HEK293 (cell line): ENCODE measurements around the gene ARHGAP32.

Source experiments
- CTCF ChIA-PET: fragments of 350-600 bp; formaldehyde crosslinking; extraction: SDS; loops from one replicate; lab custom pipeline; 2021; ENCODE audit warnings: antibody characterized with exemption; lab: Yijun Ruan, JAX
- POLR2A ChIA-PET: fragments of 300-600 bp; formaldehyde crosslinking; extraction: SDS; loops from one replicate; lab custom pipeline; 2020; ENCODE audit warnings: antibody characterized with exemption, inconsistent platforms; lab: Yijun Ruan, JAX
- H3K27ac ChIP-seq: fragments of 200-500 bp; sonication (Bioruptor generic); 2 replicates; pipeline ENCODE4 v1.5.1; 2014; ENCODE audit warnings: low read depth, low read length, control low read depth, inconsistent platforms; ENCODE audit errors: extremely low read depth
- H3K36me3 ChIP-seq, 2 experiments: fragments of 200-500 bp in 1 of 2; sonication (Bioruptor generic) in 1 of 2; 1 replicate in 1 of 2; 2 replicates in 1 of 2; pipeline ENCODE4 v1.5.1; 2014 to 2017; ENCODE audit warnings: inconsistent platforms in 2 of 2, low read length in 2 of 2; ENCODE audit not compliant: control insufficient read depth in 2 of 2, insufficient read depth in 1 of 2
- H3K4me1 ChIP-seq: fragments of 200-500 bp; sonication (Bioruptor generic); 2 replicates; pipeline ENCODE4 v1.5.1; 2014; ENCODE audit warnings: mild to moderate bottlenecking, low read length, inconsistent platforms; ENCODE audit not compliant: control insufficient read depth, insufficient read depth
- H3K4me3 ChIP-seq: 2 replicates; pipeline ENCODE4 v1.5.1; 2011; ENCODE audit warnings: low read depth, mild to moderate bottlenecking, control low read depth, low read length, moderate library complexity
- H3K9me3 ChIP-seq: fragments of 200-500 bp; sonication (Bioruptor generic); 2 replicates; pipeline ENCODE4 v1.5.1; 2014; ENCODE audit warnings: low read depth, low read length, inconsistent platforms; ENCODE audit not compliant: control insufficient read depth, insufficient read depth
- FEZF1 ChIP-seq: fragments of 450-650 bp; formaldehyde crosslinking; IDR thresholded peaks from 2 replicates; pipeline ENCODE4 v1.5.1; 2016; ENCODE audit warnings: missing biosample characterization, missing genetic modification characterization
- MYNN ChIP-seq: fragments of 450-650 bp; formaldehyde crosslinking; IDR thresholded peaks from 2 replicates; pipeline ENCODE4 v1.5.1; 2016; ENCODE audit warnings: missing biosample characterization, missing genetic modification characterization, borderline replicate concordance
- ZNF10 ChIP-seq: fragments of 450-650 bp; formaldehyde crosslinking; IDR thresholded peaks from 2 replicates; pipeline ENCODE4 v1.5.1; 2017; ENCODE audit warnings: missing biosample characterization, missing genetic modification characterization
- ZNF155 ChIP-seq: fragments of 450-650 bp; formaldehyde crosslinking; IDR thresholded peaks from 2 replicates; pipeline ENCODE4 v1.5.1; 2016; ENCODE audit warnings: missing biosample characterization, missing genetic modification characterization
- ZNF214 ChIP-seq: fragments of 450-650 bp; formaldehyde crosslinking; IDR thresholded peaks from 2 replicates; pipeline ENCODE4 v1.5.1; 2017; ENCODE audit warnings: missing biosample characterization, mild to moderate bottlenecking, missing genetic modification characterization, borderline replicate concordance
- ZNF221 ChIP-seq: fragments of 450-650 bp; formaldehyde crosslinking; IDR thresholded peaks from 2 replicates; pipeline ENCODE4 v1.5.1; 2017; ENCODE audit warnings: missing biosample characterization, missing genetic modification characterization, borderline replicate concordance
- ZNF324 ChIP-seq: fragments of 450-650 bp; formaldehyde crosslinking; IDR thresholded peaks from 2 replicates; pipeline ENCODE4 v1.5.1; 2016; ENCODE audit warnings: missing biosample characterization, missing genetic modification characterization
- ZNF362 ChIP-seq: fragments of 450-650 bp; formaldehyde crosslinking; IDR thresholded peaks from 2 replicates; pipeline ENCODE4 v1.5.1; 2016; ENCODE audit warnings: missing biosample characterization, missing genetic modification characterization
- ZNF37A ChIP-seq: fragments of 450-650 bp; IDR thresholded peaks from 2 replicates; pipeline ENCODE4 v1.5.1; 2018; ENCODE audit warnings: missing biosample characterization, missing genetic modification characterization
- ZNF423 ChIP-seq: fragments of 450-650 bp; formaldehyde crosslinking; IDR thresholded peaks from 2 replicates; pipeline ENCODE4 v1.5.1; 2016; ENCODE audit warnings: missing biosample characterization, missing genetic modification characterization
- ZNF510 ChIP-seq: fragments of 450-650 bp; formaldehyde crosslinking; IDR thresholded peaks from 2 replicates; pipeline ENCODE4 v1.5.1; 2018; ENCODE audit warnings: mild to moderate bottlenecking, missing genetic modification characterization, missing biosample characterization; ENCODE audit not compliant: insufficient replicate concordance
- ZNF529 ChIP-seq: fragments of 450-650 bp; formaldehyde crosslinking; IDR thresholded peaks from 2 replicates; pipeline ENCODE4 v1.5.1; 2017; ENCODE audit warnings: missing genetic modification characterization, missing biosample characterization; ENCODE audit not compliant: insufficient replicate concordance
- ZNF530 ChIP-seq: fragments of 450-650 bp; formaldehyde crosslinking; IDR thresholded peaks from 2 replicates; pipeline ENCODE4 v1.5.1; 2016; ENCODE audit warnings: low read depth, missing biosample characterization, missing genetic modification characterization
- ZNF555 ChIP-seq: fragments of 450-650 bp; formaldehyde crosslinking; conservative IDR thresholded peaks from 2 replicates; pipeline ENCODE4 v1.5.1; 2017; ENCODE audit warnings: missing biosample characterization, mild to moderate bottlenecking, missing genetic modification characterization, inconsistent platforms
- ZNF664 ChIP-seq: fragments of 450-650 bp; formaldehyde crosslinking; IDR thresholded peaks from 2 replicates; pipeline ENCODE4 v1.5.1; 2016; ENCODE audit warnings: missing biosample characterization, missing genetic modification characterization
- ZNF747 ChIP-seq: fragments of 450-650 bp; formaldehyde crosslinking; IDR thresholded peaks from 2 replicates; pipeline ENCODE4 v1.5.1; 2016; ENCODE audit warnings: missing biosample characterization, missing genetic modification characterization
- TF ChIP-seq, protein P1 (sequence below): fragments of 450-650 bp; formaldehyde crosslinking; IDR thresholded peaks from 2 replicates; pipeline ENCODE4 v1.5.1; 2016; ENCODE audit warnings: missing biosample characterization, missing genetic modification characterization, borderline replicate concordance
- TF ChIP-seq, protein P2 (sequence below): fragments of 450-650 bp; formaldehyde crosslinking; IDR thresholded peaks from 2 replicates; pipeline ENCODE4 v1.5.1; 2016; ENCODE audit warnings: missing biosample characterization, missing genetic modification characterization, borderline replicate concordance

ARHGAP32 gene

DNA sequence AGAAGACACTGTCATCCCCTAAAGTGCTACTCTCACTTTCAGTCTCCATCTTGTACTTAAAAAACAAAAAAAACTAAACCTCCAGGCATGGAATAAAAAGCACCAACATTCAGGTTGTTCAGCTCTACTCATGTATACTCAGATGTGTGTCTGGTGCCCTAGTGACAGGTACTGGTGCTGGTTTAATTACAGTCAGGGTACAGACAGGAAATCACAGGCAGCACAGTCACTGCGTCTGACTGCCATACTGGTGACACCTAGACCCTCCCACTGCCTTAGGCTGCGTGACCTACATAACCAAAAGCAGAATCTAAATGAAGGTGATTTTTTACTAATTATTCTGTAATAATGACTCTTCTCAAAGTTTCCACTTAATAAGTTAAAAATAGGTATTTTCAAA is at the start of gene ARHGAP32:
TSS of gene ARHGAP32 (minus strand) at position 176 of the 400 bp plus-strand sequence. CDS start at position 49, 127 bp downstream.
- Histone ChIP-seq H3K9me3 (no peaks in the 10 kb centered on the region), H3K4me1 (peaks cover 4% of the 10 kb centered on the region; the same call in 1 of the 2 replicates), H3K27ac (no peak within 1 kb of the TSS), H3K36me3 (no peaks in the 10 kb centered on the region), H3K4me3 (no peak within 1 kb of the TSS)
- TF ChIP-seq ZNF324, result no peak
- TF ChIP-seq ZNF214 (tag by site-specific recombination), result no peak
- TF ChIP-seq, protein P1, sequence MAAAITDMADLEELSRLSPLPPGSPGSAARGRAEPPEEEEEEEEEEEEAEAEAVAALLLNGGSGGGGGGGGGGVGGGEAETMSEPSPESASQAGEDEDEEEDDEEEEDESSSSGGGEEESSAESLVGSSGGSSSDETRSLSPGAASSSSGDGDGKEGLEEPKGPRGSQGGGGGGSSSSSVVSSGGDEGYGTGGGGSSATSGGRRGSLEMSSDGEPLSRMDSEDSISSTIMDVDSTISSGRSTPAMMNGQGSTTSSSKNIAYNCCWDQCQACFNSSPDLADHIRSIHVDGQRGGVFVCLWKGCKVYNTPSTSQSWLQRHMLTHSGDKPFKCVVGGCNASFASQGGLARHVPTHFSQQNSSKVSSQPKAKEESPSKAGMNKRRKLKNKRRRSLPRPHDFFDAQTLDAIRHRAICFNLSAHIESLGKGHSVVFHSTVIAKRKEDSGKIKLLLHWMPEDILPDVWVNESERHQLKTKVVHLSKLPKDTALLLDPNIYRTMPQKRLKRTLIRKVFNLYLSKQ (tag by site-specific recombination), result no peak
- CTCF ChIA-PET, result no interaction called here
- POLR2A ChIA-PET, result no interaction called here

DNA sequence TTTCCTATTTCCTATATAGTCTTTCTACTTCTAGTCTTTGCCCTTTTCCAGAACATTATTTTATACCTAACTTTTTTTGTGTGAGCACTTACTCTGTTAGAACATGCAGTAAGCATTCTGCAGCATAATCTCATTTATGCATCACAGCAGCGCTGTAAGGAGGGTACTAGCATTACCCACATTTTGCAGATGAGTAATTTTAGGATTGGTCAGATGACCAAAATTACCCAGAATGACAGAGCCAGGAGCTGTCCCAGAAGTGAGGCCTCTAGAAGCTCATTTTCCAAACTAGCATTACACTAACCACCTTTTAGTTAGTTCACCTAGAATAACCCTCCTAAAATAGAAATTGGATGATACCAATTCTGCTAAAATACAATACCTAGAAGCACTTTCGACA is 47.1 kb upstream of the ARHGAP32 start:
- no peak overlapping the region for H3K27ac ChIP-seq
- no peaks in the 10 kb centered on the region for H3K4me1 ChIP-seq
- ChIA-PET POLR2A (no interaction called here), CTCF (no interaction called here)
- TF ChIP-seq ZNF529 (no peak), ZNF155 (tag by site-specific recombination) (no peak)
- no peaks in the 10 kb centered on the region for H3K36me3 ChIP-seq
- H3K4me3 ChIP-seq, result no peak overlapping the region
- H3K9me3 ChIP-seq, result no peaks in the 10 kb centered on the region

GRCh38 chr11:129237880-129238638 is 45.9 kb upstream of the ARHGAP32 start:
- H3K27ac ChIP-seq, result no peak overlapping the region
- ChIA-PET CTCF (interaction anchor here (0.6 to 1.3 kb wide), 2 partner anchors 26 to 512 kb away, joined by 3 read pairs; no protein-coding TSS in a partner anchor), POLR2A (no interaction called here)
- no peaks in the 10 kb centered on the region for H3K36me3 ChIP-seq
- H3K4me1 ChIP-seq, result no peaks in the 10 kb centered on the region
- TF ChIP-seq ZNF423 (tag by site-specific recombination) (no peak), ZNF37A (tag by site-specific recombination) (no peak), ZNF362 (no peak), FEZF1 (tag by site-specific recombination) (no peak), ZNF510 (tag by site-specific recombination) (no peak), MYNN (tag by site-specific recombination) (no peak), ZNF10 (tag by site-specific recombination) (no peak), ZNF747 (tag by site-specific recombination) (no peak), ZNF221 (tag by site-specific recombination) (no peak), ZNF664 (no peak), ZNF530 (tag by site-specific recombination) (no peak), ZNF155 (tag by site-specific recombination) (no peak), ZNF555 (tag by site-specific recombination) (no peak)
- TF ChIP-seq, protein P2, sequence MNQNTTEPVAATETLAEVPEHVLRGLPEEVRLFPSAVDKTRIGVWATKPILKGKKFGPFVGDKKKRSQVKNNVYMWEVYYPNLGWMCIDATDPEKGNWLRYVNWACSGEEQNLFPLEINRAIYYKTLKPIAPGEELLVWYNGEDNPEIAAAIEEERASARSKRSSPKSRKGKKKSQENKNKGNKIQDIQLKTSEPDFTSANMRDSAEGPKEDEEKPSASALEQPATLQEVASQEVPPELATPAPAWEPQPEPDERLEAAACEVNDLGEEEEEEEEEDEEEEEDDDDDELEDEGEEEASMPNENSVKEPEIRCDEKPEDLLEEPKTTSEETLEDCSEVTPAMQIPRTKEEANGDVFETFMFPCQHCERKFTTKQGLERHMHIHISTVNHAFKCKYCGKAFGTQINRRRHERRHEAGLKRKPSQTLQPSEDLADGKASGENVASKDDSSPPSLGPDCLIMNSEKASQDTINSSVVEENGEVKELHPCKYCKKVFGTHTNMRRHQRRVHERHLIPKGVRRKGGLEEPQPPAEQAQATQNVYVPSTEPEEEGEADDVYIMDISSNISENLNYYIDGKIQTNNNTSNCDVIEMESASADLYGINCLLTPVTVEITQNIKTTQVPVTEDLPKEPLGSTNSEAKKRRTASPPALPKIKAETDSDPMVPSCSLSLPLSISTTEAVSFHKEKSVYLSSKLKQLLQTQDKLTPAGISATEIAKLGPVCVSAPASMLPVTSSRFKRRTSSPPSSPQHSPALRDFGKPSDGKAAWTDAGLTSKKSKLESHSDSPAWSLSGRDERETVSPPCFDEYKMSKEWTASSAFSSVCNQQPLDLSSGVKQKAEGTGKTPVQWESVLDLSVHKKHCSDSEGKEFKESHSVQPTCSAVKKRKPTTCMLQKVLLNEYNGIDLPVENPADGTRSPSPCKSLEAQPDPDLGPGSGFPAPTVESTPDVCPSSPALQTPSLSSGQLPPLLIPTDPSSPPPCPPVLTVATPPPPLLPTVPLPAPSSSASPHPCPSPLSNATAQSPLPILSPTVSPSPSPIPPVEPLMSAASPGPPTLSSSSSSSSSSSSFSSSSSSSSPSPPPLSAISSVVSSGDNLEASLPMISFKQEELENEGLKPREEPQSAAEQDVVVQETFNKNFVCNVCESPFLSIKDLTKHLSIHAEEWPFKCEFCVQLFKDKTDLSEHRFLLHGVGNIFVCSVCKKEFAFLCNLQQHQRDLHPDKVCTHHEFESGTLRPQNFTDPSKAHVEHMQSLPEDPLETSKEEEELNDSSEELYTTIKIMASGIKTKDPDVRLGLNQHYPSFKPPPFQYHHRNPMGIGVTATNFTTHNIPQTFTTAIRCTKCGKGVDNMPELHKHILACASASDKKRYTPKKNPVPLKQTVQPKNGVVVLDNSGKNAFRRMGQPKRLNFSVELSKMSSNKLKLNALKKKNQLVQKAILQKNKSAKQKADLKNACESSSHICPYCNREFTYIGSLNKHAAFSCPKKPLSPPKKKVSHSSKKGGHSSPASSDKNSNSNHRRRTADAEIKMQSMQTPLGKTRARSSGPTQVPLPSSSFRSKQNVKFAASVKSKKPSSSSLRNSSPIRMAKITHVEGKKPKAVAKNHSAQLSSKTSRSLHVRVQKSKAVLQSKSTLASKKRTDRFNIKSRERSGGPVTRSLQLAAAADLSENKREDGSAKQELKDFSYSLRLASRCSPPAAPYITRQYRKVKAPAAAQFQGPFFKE (tag by site-specific recombination), result no peak
- no peak overlapping the region for H3K4me3 ChIP-seq
- no peaks in the 10 kb centered on the region for H3K9me3 ChIP-seq
